ENCODE data around the gene ADCY1.
"Not testable (repeated sequence)": the region's sequence is repeated elsewhere in the genome, so short reads cannot be mapped to it uniquely, and the experiment has no call there.

Gene ADCY1

GRCh38 chr7:45726883-45727282 is 152.7 kb downstream of the ADCY1 start:
- in situ Hi-C loops (cut with MboI; ENCODE audit: low sequenced_read_pairs), result no loop called here

- in situ Hi-C loops (cut with MboI; ENCODE audit: low sequenced_read_pairs), result not testable (repeated sequence)
Measured at GRCh38 chr7:45731692-45732443, 157.7 kb downstream of the ADCY1 start.

DNA sequence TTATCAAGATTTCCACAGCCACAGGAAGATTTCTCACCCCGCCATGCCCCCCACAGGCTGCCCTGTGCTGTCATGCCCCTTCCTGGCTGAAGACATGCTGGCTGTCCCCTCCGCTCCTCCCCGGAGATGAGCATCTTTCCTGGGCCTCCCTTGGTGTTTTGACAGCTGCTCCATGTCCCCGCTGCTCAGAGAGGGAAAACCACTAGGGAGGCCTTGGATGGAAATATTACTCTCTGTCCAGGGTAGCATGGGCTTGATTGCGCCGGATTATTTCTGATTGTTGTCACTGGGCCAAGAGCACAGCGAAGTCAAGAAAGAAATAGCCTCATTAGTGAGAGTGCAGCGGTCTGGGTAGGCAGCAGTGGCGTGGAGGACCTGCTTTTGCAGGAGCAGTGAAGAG is 164.8 kb downstream of the ADCY1 start:
- in situ Hi-C loops (cut with MboI; ENCODE audit: low sequenced_read_pairs), result not testable (repeated sequence)

GRCh38 chr7:45740573-45740972 is 166.4 kb downstream of the ADCY1 start:
- in situ Hi-C loops (cut with MboI; ENCODE audit: low sequenced_read_pairs), result not testable (repeated sequence)

DNA sequence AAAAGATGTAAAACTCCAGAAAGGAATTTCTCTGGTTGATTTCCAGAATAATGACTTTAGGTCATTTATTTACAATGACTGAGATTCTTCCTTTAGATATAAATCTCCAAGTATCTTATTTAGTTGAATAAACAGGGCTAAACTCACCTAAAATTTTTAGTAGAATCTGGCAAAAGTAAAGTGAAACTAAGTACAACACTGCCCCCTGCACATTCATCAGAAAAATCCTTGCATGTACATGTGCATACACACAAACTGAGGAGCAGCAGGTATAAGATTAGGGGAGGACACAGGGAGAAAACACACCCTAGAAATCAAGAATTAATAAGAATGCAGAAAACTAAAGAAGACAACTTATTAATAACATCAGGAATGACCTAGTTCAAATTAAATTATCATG is 174.8 kb downstream of the ADCY1 start:
- in situ Hi-C loops (cut with MboI; ENCODE audit: low sequenced_read_pairs), result not testable (repeated sequence)

GRCh38 chr7:45751352-45751751 is 177.2 kb downstream of the ADCY1 start:
- in situ Hi-C loops (cut with MboI; ENCODE audit: low sequenced_read_pairs), result not testable (repeated sequence)

GRCh38 chr7:45756333-45756732 is 182.2 kb downstream of the ADCY1 start:
- in situ Hi-C loops (cut with MboI; ENCODE audit: low sequenced_read_pairs), result not testable (repeated sequence)

DNA sequence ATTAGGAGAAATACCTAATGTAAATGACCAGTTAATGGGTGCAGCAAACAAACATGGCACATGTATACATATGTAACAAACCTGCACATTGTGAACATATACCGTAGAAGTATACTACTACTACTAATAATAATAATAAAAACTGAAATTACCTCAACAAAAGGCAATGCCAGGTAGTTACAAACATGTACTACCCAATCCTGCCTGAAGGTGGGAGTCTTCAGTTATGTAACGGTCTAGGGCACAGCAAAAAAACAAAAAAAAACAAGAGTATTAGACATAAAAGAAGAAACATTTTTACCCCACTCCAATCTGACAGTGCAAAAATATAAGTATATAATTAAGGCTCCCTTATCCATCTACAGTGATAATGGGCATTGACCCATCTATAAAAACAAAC is 182.6 kb downstream of the ADCY1 start:
- in situ Hi-C loops (cut with MboI; ENCODE audit: low sequenced_read_pairs), result not testable (repeated sequence)

DNA sequence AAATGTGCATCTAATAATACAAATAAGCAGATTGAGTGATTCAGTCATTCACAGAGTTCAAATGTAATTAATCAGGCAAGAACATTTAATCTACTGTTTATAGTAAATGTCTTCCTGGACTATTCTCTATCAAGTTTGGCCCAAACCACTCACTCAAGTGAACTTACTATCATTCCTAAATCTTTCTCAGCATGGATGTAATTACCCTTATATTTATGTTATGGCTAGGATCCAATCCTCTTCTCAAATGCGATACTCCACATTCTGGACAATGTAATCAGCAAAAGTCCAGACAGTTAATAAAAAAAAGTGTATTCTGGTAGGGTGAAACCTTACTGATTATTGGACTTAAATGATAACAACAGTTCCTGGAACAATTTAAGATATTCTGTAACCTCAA is 185.3 kb downstream of the ADCY1 start:
- in situ Hi-C loops (cut with MboI; ENCODE audit: low sequenced_read_pairs), result not testable (repeated sequence)

- in situ Hi-C loops (cut with MboI; ENCODE audit: low sequenced_read_pairs), result not testable (repeated sequence)
Measured at GRCh38 chr7:45761545-45762205, 187.5 kb downstream of the ADCY1 start.

DNA sequence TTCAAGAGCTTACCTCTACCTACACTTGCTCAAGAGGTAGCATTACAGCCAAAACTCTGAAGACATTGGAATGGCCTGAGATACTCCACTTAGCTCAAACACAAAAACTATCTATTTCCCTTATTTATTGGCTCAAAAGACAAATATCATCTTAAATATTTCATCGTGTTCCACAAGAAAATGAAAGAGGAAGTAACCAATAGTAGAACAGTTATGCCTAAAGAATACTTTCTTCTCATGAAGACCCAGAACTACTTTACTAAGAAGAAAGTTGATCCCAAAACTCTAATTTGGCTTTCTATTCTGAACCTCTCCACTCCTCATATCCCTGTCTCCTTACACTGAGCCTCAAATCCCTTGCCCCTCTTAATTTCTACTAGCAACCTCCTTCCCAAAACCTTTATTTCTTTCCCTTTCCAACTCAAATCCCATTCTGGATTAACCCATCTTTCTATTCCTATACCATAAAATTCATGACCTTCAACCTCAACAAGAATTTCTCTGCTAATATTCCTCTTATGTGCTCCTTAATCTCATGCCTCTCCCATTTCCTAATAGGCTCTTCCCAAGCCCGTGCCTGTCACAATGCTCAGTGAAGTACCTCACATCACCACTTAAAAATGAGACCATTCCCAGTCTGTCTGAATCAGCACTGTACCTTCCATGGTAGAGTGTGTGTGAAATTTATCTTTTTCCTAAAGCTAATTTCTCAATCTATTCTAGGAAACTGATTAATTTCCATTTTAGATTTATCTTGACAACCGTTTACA is 188.2 kb downstream of the ADCY1 start:
- in situ Hi-C loops (cut with MboI; ENCODE audit: low sequenced_read_pairs), result not testable (repeated sequence)

GRCh38 chr7:45768516-45769394 is 194.6 kb downstream of the ADCY1 start:
- in situ Hi-C loops (cut with MboI; ENCODE audit: low sequenced_read_pairs), result not testable (repeated sequence)

GRCh38 chr7:45769626-45770025 is 195.5 kb downstream of the ADCY1 start:
- in situ Hi-C loops (cut with MboI; ENCODE audit: low sequenced_read_pairs), result not testable (repeated sequence)
